Cardiac fibroblast (primary cell): ENCODE data around the gene CLCN3.

Source experiments
- DNase-seq, 2 donors: peaks; one replicate each; pipeline versions ENCODE4 v3.0.0 to v3.0.0-alpha.2; 2010; ENCODE audit warnings: low read depth in 2 of 2
- H3K4me3 ChIP-seq, 2 donors: replicated peaks in 1 of 2; 1 replicate in 1 of 2; 2 replicates in 1 of 2; pipeline ENCODE4 v1.5.1; 2011; ENCODE audit warnings: low read depth in 2 of 2, low read length in 2 of 2, mild to moderate bottlenecking in 2 of 2, moderate library complexity in 1 of 2
- CTCF ChIP-seq: IDR thresholded peaks from one replicate; pipeline ENCODE4 v1.5.1; 2011; ENCODE audit warnings: low read depth, mild to moderate bottlenecking, low read length, inconsistent platforms

CLCN3 gene

GRCh38 chr4:169611157-169611556, 9.2 kb upstream of the CLCN3 start:
- TF ChIP-seq CTCF: no peak
- DNase-seq: no peak
- H3K4me3 ChIP-seq: peak overlapping the region in 1 of 2 donors; percentile 78

- peak within 1 kb of the TSS; percentile 78 to 95 for H3K4me3 ChIP-seq
- no peak for TF ChIP-seq CTCF
- DNase-seq: peak; percentile 88 to 91
Observed at GRCh38 chr4:169611991-169612870, 8.1 kb upstream of the CLCN3 start, which contains the start of gene NEK1. TSS of gene NEK1 (minus strand) at chr4:169612583. CDS start at chr4:169602630, 9,953 bp downstream.

GRCh38 chr4:169612871-169613859, 7.2 kb upstream of the CLCN3 start:
- DNase-seq: peak; percentile 82 to 87
- H3K4me3 ChIP-seq: peak overlapping the region; percentile 78 to 95
- TF ChIP-seq CTCF: peak; percentile 66

GRCh38 chr4:169615467-169616106, 4.8 kb upstream of the CLCN3 start:
- TF ChIP-seq CTCF: no peak
- H3K4me3 ChIP-seq: no peak overlapping the region
- DNase-seq: peak in 1 of 2 donors; percentile 26

GRCh38 chr4:169616846-169617245, 3.5 kb upstream of the CLCN3 start:
- no peak for TF ChIP-seq CTCF
- no peak for DNase-seq
- no peak overlapping the region for H3K4me3 ChIP-seq

GRCh38 chr4:169617306-169617705, 3.1 kb upstream of the CLCN3 start:
- no peak for TF ChIP-seq CTCF
- DNase-seq: no peak
- no peak overlapping the region for H3K4me3 ChIP-seq
